ENCODE data around the gene IGLL1.

The IGLL1 gene

GRCh38 chr22:23529166-23530103 lies 50.7 kb downstream of the IGLL1 start:
- DNase-seq (ENCODE audit: low read depth in 2 of 2) = no peak

- DNase-seq (ENCODE audit: low read depth in 2 of 2) = no peak
These were observed 51.9 kb downstream of the IGLL1 start for GRCh38 chr22:23527971-23528740.

GRCh38 chr22:23526596-23527316 lies 53.3 kb downstream of the IGLL1 start:
- DNase-seq (ENCODE audit: low read depth in 2 of 2) = no peak

GRCh38 chr22:23525510-23525909 lies 54.6 kb downstream of the IGLL1 start:
- DNase-seq (ENCODE audit: low read depth in 2 of 2) = no peak

GRCh38 chr22:23524226-23524625 lies 55.9 kb downstream of the IGLL1 start:
- DNase-seq (ENCODE audit: low read depth in 2 of 2) = no peak

- DNase-seq (ENCODE audit: low read depth in 2 of 2) = no peak
These were observed 56.4 kb downstream of the IGLL1 start for GRCh38 chr22:23523713-23524112.

Data from stimulated activated CD8-positive, alpha-beta memory T cell treated with anti-CD3 and anti-CD28 coated beads, Interleukin-15, amount 100 ng/mL, for 4 hours (primary cell).